ENCODE results near the gene COBL. TPM values are rescaled to one million over a fixed set of nuclear protein-coding genes. Genes with fewer than 3 reads are reported as not detected.
A peak's percentile ranks its signal among the peaks of the same experiment; 100 is the strongest.

Gene COBL
- total and polyA plus RNA-seq, 2 of the 8 experiments (the other 6 are each of a cell fraction or from before 2014, with no cell fraction given) = 13.8 to 40.4 TPM

- no peak overlapping the region for H3K9ac ChIP-seq (replicated peaks in 1 of 4; ENCODE audit: extremely low read depth in 1 of 4, low read depth in 3 of 4, low read length in 3 of 4)
- no peak overlapping the region for H4K91ac ChIP-seq (replicated peaks; ENCODE audit: insufficient read length, low read length)
- WGBS, 2 experiments (ENCODE audit: extremely low coverage in 1 of 2, insufficient coverage in 1 of 2, insufficient read length in 1 of 2, insufficient replicate concordance in 2 of 2, low coverage in 1 of 2, low lambda C conversion rate in 2 of 2, missing lambda C conversion rate in 1 of 2) = 92% methylated on average over 15 of the region's 15 CpGs; no CpG with 5 or more reads in 1 of the 2 experiments
- no peak overlapping the region for H4K8ac ChIP-seq (ENCODE audit: extremely low read depth, insufficient read depth, low read length)
- CTCF ChIA-PET (ENCODE audit: partially characterized antibody) = interaction anchor here (0.6 to 6.1 kb wide), 63 partner anchors 7 to 673 kb away, joined by 3 to 76 read pairs (median 4); no protein-coding TSS in a partner anchor
- H2BK20ac ChIP-seq (ENCODE audit: low read length) = no peak overlapping the region
- H2BK120ac ChIP-seq (replicated peaks; ENCODE audit: low read depth, low read length) = no peak overlapping the region
- no peak for FAIRE-seq
- H3K36me3 ChIP-seq (ENCODE audit: control insufficient read depth in 2 of 4, insufficient read depth in 4 of 4, low read length in 3 of 4) = peaks cover 0 to 3% (median 1%) of the 10 kb centered on the region in 4 experiments; a peak in 2 of 8 replicates
- no peak overlapping the region for H3K23ac ChIP-seq (ENCODE audit: insufficient read length)
- H3K14ac ChIP-seq (ENCODE audit: insufficient read length) = no peak overlapping the region
- H3K27me3 ChIP-seq (replicated peaks in 1 of 4; ENCODE audit: control insufficient read depth in 3 of 4, extremely low read depth in 1 of 4, insufficient read depth in 3 of 4, low read length in 3 of 4) = peaks cover 0 to 1% (median 0%) of the 10 kb centered on the region in 4 experiments; a peak in 1 of 7 replicates
- H2BK12ac ChIP-seq (ENCODE audit: low read depth, low read length) = no peak overlapping the region
- no peak overlapping the region for H2AFZ ChIP-seq (ENCODE audit: low read length)
- peaks cover 4 to 8% (median 6%) of the 10 kb centered on the region in 4 experiments for H3K4me1 ChIP-seq (replicated peaks in 1 of 4; ENCODE audit: control insufficient read depth in 3 of 4, insufficient read depth in 4 of 4, low read length in 3 of 4)
- no peak overlapping the region for H2AK5ac ChIP-seq (ENCODE audit: low read depth, low read length)
- no peak overlapping the region for H3K4me3 ChIP-seq (ENCODE audit: extremely low read depth in 1 of 4, insufficient read depth in 2 of 4, low read depth in 3 of 4, low read length in 4 of 4)
- H4K5ac ChIP-seq (ENCODE audit: insufficient read length, low read depth, low read length) = no peak overlapping the region
- no peaks in the 10 kb centered on the region for H3K23me2 ChIP-seq (ENCODE audit: low read depth, low read length)
- H3K56ac ChIP-seq (replicated peaks; ENCODE audit: insufficient read length, low read depth, low read length) = no peak overlapping the region
- POLR2A ChIA-PET (ENCODE audit: partially characterized antibody) = interaction anchor here (0.6 to 1.3 kb wide), 2 partner anchors 32 to 429 kb away, joined by 3 to 5 read pairs; no protein-coding TSS in a partner anchor
- peaks cover 0 to 7% of the 10 kb centered on the region in 2 experiments; a peak in 1 of 4 replicates for H3K79me2 ChIP-seq (ENCODE audit: control insufficient read depth in 1 of 2, insufficient read depth in 2 of 2, low read length in 2 of 2)
- no peak overlapping the region for H2BK15ac ChIP-seq (ENCODE audit: low read length)
- H4K20me1 ChIP-seq (replicated peaks in 1 of 2; ENCODE audit: control insufficient read depth in 1 of 2, insufficient read depth in 2 of 2, low read length in 2 of 2) = peaks cover 0 to 4% of the 10 kb centered on the region in 2 experiments
- H3K79me1 ChIP-seq (ENCODE audit: low read depth, low read length) = no peaks in the 10 kb centered on the region; the same call in 1 of the 2 replicates
- no peak overlapping the region for H3K27ac ChIP-seq (ENCODE audit: low read depth, low read length)
- no peak overlapping the region for H3K4ac ChIP-seq (replicated peaks; ENCODE audit: insufficient read length, low read depth, low read length)
- peak in 1 of 2 experiments; percentile 36 for DNase-seq (ENCODE audit: low read depth in 1 of 2, low spot score in 2 of 2)
- no peak overlapping the region for H3K4me2 ChIP-seq (ENCODE audit: insufficient read depth in 1 of 2, low read depth in 2 of 2, low read length in 2 of 2)
- H3K9me3 ChIP-seq (ENCODE audit: insufficient read depth in 2 of 2, low read depth in 1 of 2, low read length in 1 of 2) = no peaks in the 10 kb centered on the region
- H2BK5ac ChIP-seq (ENCODE audit: low read depth, low read length) = 0 out of 2 replicates have a peak overlapping the region, but pooled peaks have one; percentile 4
- no peak overlapping the region for H3K18ac ChIP-seq (ENCODE audit: extremely low read depth, low read length)
- TF ChIP-seq ZNF274 (IDR thresholded peaks at IDR 0.05; ENCODE audit: borderline replicate concordance, extremely low read depth, low read length) (no peak), CREB1 (IDR thresholded peaks at IDR 0.05) (no peak), TBP (IDR thresholded peaks at IDR 0.05; ENCODE audit: low read depth, low read length) (no peak), CEBPB (IDR thresholded peaks at IDR 0.05; ENCODE audit: low read depth, low read length) (no peak), TCF12 (IDR thresholded peaks at IDR 0.05; ENCODE audit: low read depth, low read length) (no peak), BRCA1 (IDR thresholded peaks at IDR 0.05; ENCODE audit: low read depth, low read length) (no peak), SUZ12 (IDR thresholded peaks at IDR 0.05; ENCODE audit: low read length) (no peak)
Measured at GRCh38 chr7:51140199-51141164, 176.1 kb downstream of the COBL start.
